SK-N-SH treated with all-trans-retinoic acid at 6 μM for 48 hours (cell line): Measurements from ENCODE around the gene FOXN3.

Experiments used
- ATAC-seq: fragments of 200-7000 bp; cut with Tn5 transposase; 3 replicates; pipeline ENCODE4 v1.9.1; 2020; ENCODE audit warnings: mild to moderate bottlenecking, moderate library complexity
- ARNTL ChIP-seq: fragments of 450-650 bp; formaldehyde crosslinking; IDR thresholded peaks from 2 replicates; pipeline ENCODE4 v1.5.0; 2020; ENCODE audit warnings: low read depth, mild to moderate bottlenecking, moderate library complexity, borderline replicate concordance
- BACH2 ChIP-seq: fragments of 250-450 bp; sonication (Bioruptor Pico); IDR thresholded peaks from 2 replicates; pipeline ENCODE4 v1.9.0; 2021; ENCODE audit warnings: mild to moderate bottlenecking, borderline replicate concordance
- CSDC2 ChIP-seq: fragments of 250-450 bp; sonication (Bioruptor Pico); IDR thresholded peaks from 2 replicates; pipeline ENCODE4 v1.5.0; 2020; ENCODE audit warnings: mild to moderate bottlenecking, moderate library complexity
- CSRNP3 ChIP-seq: fragments of 250-450 bp; sonication (Bioruptor Pico); IDR thresholded peaks from 2 replicates; pipeline ENCODE4 v1.5.1; 2021; ENCODE audit warnings: mild to moderate bottlenecking, moderate library complexity
- GLIS3 ChIP-seq: fragments of 250-450 bp; sonication (Bioruptor Pico); IDR thresholded peaks from 2 replicates; pipeline ENCODE4 v1.5.0; 2020; ENCODE audit warnings: mild to moderate bottlenecking, moderate library complexity
- ISL1 ChIP-seq: fragments of 250-450 bp; sonication (Bioruptor Pico); IDR thresholded peaks from 2 replicates; pipeline ENCODE4 v2.1.2; 2022; ENCODE audit warnings: mild to moderate bottlenecking, moderate library complexity
- OSR1 ChIP-seq: fragments of 250-450 bp; sonication (Bioruptor Pico); IDR thresholded peaks from 2 replicates; pipeline ENCODE4 v1.8.0; 2022; ENCODE audit warnings: moderate library complexity, mild to moderate bottlenecking, inconsistent platforms
- PATZ1 ChIP-seq: fragments of 250-450 bp; sonication (Bioruptor Pico); IDR thresholded peaks from 2 replicates; pipeline ENCODE4 v1.8.0; 2020; ENCODE audit warnings: mild to moderate bottlenecking, moderate library complexity, borderline replicate concordance
- PPARA ChIP-seq: fragments of 250-450 bp; sonication (Bioruptor Pico); IDR thresholded peaks from 2 replicates; pipeline ENCODE4 v1.5.0; 2020; ENCODE audit warnings: mild to moderate bottlenecking, borderline replicate concordance
- RARB ChIP-seq: fragments of 250-450 bp; sonication (Bioruptor Pico); IDR thresholded peaks from 2 replicates; pipeline ENCODE4 v1.8.0; 2021; ENCODE audit warnings: mild to moderate bottlenecking, moderate library complexity
- SNAI2 ChIP-seq: fragments of 250-450 bp; sonication (Bioruptor Pico); IDR thresholded peaks from 2 replicates; pipeline ENCODE4 v1.5.0; 2020; ENCODE audit warnings: mild to moderate bottlenecking, moderate library complexity
- TCF4 ChIP-seq: fragments of 250-450 bp; sonication (Bioruptor Pico); IDR thresholded peaks from 2 replicates; pipeline ENCODE4 v1.8.0; 2021; ENCODE audit warnings: mild to moderate bottlenecking, moderate library complexity, borderline replicate concordance
- TOX ChIP-seq: fragments of 250-450 bp; sonication (Bioruptor Pico); IDR thresholded peaks from 2 replicates; pipeline ENCODE4 v1.8.0; 2021; ENCODE audit warnings: mild to moderate bottlenecking, moderate library complexity, borderline replicate concordance
- ZC3H10 ChIP-seq: fragments of 250-450 bp; sonication (Bioruptor Pico); IDR thresholded peaks from 2 replicates; pipeline ENCODE4 v1.5.1; 2021; ENCODE audit warnings: mild to moderate bottlenecking, moderate library complexity
- ZFP3 ChIP-seq: fragments of 250-450 bp; sonication (Bioruptor Pico); IDR thresholded peaks from 2 replicates; pipeline ENCODE4 v1.5.0; 2020; ENCODE audit warnings: mild to moderate bottlenecking, moderate library complexity
- ZFP30 ChIP-seq: fragments of 450-650 bp; formaldehyde crosslinking; IDR thresholded peaks from 2 replicates; pipeline ENCODE4 v1.5.0; 2022; ENCODE audit warnings: mild to moderate bottlenecking, moderate library complexity
- ZNF565 ChIP-seq: fragments of 450-650 bp; formaldehyde crosslinking; conservative IDR thresholded peaks from 2 replicates; pipeline ENCODE4 v1.5.0; 2020; ENCODE audit warnings: low read depth, mild to moderate bottlenecking, moderate library complexity
- ZNF8 ChIP-seq: fragments of 450-650 bp; formaldehyde crosslinking; IDR thresholded peaks from 2 replicates; pipeline ENCODE4 v1.5.0; 2020; ENCODE audit warnings: mild to moderate bottlenecking, moderate library complexity
- TF ChIP-seq, protein P1 (sequence below): fragments of 250-450 bp; sonication (Bioruptor Pico); IDR thresholded peaks from 2 replicates; pipeline ENCODE4 v1.5.0; 2020; ENCODE audit warnings: mild to moderate bottlenecking, moderate library complexity

FOXN3 gene

DNA sequence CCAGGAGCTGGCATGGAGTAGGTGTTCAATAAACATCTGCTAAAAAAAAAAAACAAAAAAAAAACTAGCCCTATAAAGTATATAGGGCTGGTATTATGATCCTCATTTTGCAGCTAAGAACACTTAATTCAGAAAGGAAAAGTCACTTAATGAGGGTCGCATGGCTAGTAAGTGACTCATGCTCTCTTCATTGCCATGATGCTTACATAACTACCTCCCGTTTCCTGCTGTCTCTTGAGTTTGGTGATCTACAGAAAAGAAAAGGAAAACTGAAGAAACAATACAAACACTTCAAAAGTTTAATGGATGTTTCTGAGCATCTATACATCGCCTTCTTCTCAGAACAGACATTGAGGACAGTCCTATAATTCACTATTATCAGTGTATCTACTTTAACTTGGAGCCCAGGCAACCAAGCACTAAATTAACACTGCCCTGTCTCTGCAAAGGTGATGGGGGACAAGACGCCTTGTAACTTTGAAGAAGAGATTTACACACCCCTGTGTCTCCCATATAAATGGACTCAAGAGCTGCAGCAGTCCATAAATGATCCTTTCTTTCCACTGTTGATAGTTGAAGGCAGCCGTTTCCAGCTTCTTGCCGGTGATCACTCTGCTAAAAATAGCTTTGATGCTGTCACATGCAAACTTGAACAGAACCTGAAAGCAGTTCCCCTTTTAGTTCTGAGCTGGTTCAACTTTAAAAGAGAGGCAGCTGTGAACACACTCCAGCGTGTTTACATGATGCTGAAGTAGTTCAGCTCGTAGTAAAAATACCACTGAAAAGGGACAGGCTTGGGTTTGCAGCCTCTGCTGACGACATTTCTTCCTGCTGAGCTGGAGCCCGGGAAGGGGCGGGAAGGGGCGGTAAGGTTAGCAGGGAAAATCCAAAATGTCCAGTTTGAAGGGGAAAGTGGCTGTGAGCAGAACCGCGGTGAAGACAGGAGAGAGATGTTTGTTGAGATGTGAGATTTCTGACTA is 113.3 kb downstream of the FOXN3 start:
- TF ChIP-seq, protein P1, sequence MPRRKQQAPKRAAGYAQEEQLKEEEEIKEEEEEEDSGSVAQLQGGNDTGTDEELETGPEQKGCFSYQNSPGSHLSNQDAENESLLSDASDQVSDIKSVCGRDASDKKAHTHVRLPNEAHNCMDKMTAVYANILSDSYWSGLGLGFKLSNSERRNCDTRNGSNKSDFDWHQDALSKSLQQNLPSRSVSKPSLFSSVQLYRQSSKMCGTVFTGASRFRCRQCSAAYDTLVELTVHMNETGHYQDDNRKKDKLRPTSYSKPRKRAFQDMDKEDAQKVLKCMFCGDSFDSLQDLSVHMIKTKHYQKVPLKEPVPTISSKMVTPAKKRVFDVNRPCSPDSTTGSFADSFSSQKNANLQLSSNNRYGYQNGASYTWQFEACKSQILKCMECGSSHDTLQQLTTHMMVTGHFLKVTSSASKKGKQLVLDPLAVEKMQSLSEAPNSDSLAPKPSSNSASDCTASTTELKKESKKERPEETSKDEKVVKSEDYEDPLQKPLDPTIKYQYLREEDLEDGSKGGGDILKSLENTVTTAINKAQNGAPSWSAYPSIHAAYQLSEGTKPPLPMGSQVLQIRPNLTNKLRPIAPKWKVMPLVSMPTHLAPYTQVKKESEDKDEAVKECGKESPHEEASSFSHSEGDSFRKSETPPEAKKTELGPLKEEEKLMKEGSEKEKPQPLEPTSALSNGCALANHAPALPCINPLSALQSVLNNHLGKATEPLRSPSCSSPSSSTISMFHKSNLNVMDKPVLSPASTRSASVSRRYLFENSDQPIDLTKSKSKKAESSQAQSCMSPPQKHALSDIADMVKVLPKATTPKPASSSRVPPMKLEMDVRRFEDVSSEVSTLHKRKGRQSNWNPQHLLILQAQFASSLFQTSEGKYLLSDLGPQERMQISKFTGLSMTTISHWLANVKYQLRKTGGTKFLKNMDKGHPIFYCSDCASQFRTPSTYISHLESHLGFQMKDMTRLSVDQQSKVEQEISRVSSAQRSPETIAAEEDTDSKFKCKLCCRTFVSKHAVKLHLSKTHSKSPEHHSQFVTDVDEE (CRISPR knock-in tag), result no peak
- TF ChIP-seq ISL1 (CRISPR knock-in tag) (peak; percentile 23; the same call in 1 of the 2 replicates), PATZ1 (CRISPR knock-in tag) (no peak)
- ATAC-seq, result peak; percentile 78

- TF ChIP-seq CSDC2 (CRISPR knock-in tag) (no peak), PATZ1 (CRISPR knock-in tag) (no peak), OSR1 (CRISPR knock-in tag) (no peak), SNAI2 (CRISPR knock-in tag) (no peak), ZFP3 (no peak), ZC3H10 (CRISPR knock-in tag) (no peak), BACH2 (no peak), ZNF8 (CRISPR knock-in tag) (no peak), ARNTL (CRISPR knock-in tag) (no peak), TCF4 (no peak), ZFP30 (no peak), CSRNP3 (CRISPR knock-in tag) (no peak), ISL1 (CRISPR knock-in tag) (no peak)
- no peak for ATAC-seq
Measured at GRCh38 chr14:89302396-89302950, 114.6 kb downstream of the FOXN3 start.

GRCh38 chr14:89299587-89299986 is 117.4 kb downstream of the FOXN3 start:
- no peak for ATAC-seq
- TF ChIP-seq TOX (no peak), OSR1 (CRISPR knock-in tag) (no peak)
- TF ChIP-seq, all 23 proteins: peak for 0

DNA sequence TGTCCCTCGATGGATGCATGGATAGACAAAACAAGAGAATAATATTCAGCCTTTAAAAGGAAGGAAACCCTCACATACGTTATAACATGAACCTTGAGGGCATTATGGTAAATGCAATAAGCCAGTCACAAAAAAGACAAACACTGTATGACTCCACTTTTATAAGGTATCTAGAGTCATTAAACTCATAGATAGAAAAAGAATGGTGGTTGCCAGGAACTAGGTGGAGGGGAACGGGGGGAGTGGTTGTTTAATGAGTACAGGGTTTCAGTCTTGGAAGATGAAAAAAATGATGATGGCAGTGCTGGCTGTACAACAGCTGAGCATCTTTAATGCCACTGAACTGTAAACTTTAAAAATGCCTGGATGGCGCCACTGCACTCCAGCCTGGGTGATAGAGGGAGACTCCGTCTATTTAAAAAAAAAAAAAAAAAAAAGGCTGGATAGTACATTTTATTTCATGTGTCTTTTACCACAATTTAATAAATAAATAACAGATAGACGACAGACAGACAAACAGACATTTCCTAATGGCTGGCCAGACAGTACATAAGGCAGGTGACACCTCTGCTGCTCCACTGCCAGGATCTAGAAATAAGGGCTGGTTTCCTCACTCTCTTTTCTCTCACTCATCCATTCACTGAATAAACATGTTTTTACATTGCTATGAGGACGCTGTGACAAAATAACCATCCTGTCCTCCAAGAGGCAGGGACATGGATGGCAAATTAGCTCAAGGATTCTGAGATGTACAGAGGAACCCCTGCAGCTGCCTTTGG is 118.8 kb downstream of the FOXN3 start:
- ATAC-seq, result no peak

DNA sequence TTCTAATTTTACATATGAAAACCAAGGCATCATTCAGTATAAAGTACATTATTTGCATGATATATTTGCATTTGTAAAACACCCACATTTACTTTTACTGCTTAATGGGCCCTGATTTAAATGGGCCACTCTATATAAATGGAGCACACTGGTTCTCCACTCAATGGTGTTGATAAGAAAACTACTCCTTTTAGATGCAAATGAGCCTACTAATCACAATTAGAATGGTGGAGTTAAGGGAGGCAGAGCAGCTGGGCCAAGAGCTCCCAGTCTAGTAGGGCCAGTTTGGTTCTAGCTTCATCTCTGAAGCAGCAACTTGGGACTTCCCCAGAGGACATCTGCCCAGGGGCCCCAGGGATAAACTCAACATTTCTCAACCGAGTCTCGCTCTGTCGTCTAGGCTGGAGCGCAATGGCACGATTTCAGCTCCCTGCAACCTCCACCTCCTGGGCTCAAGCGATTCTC is 120.7 kb downstream of the FOXN3 start:
- no peak for TF ChIP-seq BACH2
- TF ChIP-seq OSR1 (CRISPR knock-in tag), result no peak
- no peak for TF ChIP-seq ZNF8 (CRISPR knock-in tag)
- no peak for TF ChIP-seq ZNF565 (CRISPR knock-in tag)
- TF ChIP-seq ZC3H10 (CRISPR knock-in tag), result no peak
- TF ChIP-seq PPARA (CRISPR knock-in tag), result no peak
- TF ChIP-seq RARB, result no peak
- no peak for TF ChIP-seq ISL1 (CRISPR knock-in tag)
- no peak for TF ChIP-seq ARNTL (CRISPR knock-in tag)
- no peak for TF ChIP-seq GLIS3 (CRISPR knock-in tag)
- ATAC-seq, result no peak

More for the DNA sequence above, 118.8 kb downstream of the FOXN3 start:
- no peak for TF ChIP-seq CSDC2 (CRISPR knock-in tag)
